HG03045 (cell line): ENCODE measurements around the gene PRODH2.
"Not testable (repeated sequence)": the region's sequence is repeated elsewhere in the genome, so short reads cannot be mapped to it uniquely, and the experiment has no call there.

Source experiments
- ATAC-seq: cut with Tn5 transposase; IDR thresholded peaks from one replicate; pipeline ENCODE4 v1.9.1; 2021; ENCODE audit warnings: mild to moderate bottlenecking, moderate library complexity; ENCODE audit not compliant: unreplicated experiment

Gene PRODH2

DNA sequence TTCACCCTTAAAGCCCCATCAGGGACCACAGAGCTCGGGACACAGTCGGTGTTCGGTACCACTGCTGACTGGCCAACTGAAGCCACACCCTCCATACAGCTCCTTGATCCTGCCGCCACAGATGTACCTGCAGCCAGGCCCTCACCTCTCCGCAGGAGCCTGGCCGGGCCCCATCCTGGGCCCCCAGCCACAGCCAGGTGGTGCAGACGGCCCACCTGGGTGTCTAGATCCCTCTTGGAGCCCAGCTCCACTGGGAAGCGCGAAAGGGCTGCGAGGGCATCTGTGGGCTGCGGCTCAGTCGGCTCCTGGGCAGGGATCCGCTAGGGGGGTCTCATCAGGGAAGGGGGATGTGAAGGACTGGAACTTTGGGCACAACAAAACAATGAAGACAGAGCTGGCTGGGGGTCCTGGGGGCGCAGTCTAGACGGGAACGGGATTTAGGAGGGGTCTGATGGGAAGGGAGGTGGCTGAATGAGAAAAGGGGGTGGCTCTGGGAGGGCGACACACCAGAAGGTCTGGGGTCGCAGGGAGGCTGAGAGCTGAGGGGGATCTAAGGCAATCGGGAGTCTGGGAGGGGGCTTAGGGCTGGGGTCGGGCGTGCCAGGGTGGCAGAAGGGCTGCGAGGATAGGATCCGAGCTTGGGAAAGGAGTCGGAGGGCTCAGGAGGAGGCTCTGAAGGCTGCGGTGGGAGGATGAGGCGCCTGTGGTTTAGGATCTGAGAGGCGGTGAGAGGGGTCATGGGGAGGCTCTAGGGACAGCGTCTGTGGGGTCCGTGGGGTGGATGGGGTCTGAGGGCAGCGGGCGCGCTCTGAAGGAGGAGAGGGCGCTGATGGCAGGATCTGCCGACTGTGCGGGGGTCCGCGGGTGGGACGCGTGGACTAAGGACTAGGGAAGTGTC lies 15.8 kb downstream of the PRODH2 start:
- ATAC-seq, result no peak

DNA sequence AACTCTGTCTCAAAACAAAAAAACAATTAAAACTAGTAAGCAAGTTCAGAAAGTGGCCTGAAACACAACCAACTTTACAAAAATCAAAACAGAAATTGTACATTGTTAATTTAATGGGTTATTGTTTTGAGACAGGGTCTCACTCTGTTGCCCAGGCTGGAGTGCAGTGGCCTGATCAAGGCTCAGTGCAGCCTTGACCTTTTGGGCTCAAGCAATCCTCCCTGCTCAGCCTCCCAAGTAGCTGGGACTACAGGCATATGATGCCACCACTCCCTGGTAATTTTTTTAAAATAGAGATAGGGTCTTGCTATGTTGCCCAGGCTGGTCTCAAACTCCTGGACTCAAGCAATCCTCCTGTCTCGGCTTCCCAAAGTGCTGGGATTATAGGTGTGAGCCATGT lies 17.1 kb downstream of the PRODH2 start:
- ATAC-seq, result not testable (repeated sequence)

DNA sequence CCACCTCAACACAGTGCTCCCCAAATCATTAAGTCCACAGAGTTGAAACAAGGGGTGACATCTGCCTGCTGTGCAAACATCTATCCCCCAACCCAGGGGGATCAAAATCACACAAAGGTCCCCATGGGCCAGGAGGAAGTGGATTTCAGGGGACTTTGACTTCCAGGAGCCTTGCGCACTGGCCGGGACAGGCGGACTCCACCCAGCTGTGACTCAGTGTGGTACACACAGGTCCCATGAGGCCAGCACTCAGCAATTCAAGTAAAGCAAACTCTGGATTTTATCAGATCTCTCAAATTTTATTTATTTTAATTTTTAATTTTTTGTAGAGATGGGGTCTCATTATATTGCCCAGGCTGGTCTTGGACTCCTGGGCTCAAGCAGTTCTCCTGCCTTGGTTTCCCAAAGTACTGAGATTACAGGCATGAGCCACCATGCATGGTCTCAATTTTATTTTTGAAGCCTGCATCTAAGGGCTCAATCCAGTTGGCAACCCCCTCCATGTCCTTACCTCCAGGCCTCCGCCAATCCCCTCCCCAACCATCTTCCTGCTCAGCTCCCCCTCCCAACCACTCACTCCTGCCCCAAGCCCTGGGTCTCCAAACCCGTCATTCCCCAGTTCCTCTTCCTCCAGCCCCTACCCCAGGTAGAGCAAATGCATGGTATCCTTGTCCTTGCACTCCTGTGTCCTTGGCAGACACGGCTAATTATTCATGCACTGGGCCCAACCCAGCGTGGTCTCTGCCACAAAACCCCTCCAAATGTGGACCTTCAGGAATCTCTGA lies 19.1 kb downstream of the PRODH2 start:
- ATAC-seq, result no peak

DNA sequence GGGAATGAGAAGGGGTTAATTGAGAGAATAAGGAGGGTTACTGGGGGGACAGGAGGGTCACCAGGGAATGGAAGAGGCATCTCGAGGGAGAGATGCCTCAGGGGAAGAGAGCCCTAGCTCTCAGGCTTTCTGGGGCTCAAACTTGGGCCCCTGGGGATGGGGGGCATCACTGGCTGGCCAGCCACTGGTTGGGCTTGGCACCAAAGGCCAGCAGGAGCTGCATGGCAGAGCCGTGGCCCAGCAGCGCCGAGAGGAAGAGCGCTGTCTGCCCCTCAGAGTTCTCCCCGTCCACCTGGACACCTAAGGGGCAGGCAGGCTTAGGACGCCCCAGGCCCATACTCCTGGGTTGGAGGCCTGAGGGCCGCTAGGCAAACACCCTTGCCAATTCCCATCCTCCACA lies 19.8 kb downstream of the PRODH2 start:
- no peak for ATAC-seq

DNA sequence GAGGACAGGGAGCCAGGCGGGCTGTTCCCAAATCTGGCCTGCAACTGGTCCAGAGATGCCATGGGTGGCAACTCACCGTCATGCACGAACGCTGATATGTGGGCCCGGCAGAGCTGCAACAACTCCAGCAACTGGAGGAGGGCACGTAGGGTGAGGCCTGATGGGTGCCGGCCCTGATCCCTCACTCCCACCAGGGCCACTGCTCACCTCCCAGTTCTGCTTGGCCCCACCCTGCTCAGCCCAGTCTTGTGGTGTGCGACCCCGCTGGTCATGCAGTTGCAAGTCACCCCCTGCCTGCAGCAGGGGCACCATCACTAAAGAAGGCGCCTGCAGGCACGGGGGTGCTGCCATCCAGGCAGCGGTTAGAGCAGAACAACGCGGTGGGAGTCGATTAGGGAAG lies 20.3 kb downstream of the PRODH2 start:
- no peak for ATAC-seq

DNA sequence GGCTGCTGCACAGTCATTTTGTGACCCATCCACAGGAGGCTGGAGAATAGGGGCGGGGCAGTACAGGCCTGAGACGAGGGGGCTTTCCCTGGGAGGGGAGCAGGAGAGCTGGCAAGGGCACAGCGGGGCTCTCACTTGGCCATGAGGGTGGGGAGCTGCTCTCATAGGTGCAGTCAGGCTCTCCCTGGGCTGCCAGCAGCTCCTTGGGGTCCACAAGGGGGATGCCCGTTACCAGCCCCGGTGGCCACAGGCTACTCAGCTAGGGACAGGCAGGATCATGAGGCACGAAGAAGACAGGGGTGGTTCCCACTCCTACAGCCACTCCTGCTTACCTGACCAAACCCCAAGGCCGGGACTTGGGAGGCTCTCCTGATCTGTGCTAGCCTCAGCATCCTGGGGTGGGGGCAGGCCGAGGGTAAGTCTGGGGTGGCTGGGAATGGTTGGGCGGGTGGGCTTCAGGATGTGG lies 20.8 kb downstream of the PRODH2 start:
- ATAC-seq, result no peak

DNA sequence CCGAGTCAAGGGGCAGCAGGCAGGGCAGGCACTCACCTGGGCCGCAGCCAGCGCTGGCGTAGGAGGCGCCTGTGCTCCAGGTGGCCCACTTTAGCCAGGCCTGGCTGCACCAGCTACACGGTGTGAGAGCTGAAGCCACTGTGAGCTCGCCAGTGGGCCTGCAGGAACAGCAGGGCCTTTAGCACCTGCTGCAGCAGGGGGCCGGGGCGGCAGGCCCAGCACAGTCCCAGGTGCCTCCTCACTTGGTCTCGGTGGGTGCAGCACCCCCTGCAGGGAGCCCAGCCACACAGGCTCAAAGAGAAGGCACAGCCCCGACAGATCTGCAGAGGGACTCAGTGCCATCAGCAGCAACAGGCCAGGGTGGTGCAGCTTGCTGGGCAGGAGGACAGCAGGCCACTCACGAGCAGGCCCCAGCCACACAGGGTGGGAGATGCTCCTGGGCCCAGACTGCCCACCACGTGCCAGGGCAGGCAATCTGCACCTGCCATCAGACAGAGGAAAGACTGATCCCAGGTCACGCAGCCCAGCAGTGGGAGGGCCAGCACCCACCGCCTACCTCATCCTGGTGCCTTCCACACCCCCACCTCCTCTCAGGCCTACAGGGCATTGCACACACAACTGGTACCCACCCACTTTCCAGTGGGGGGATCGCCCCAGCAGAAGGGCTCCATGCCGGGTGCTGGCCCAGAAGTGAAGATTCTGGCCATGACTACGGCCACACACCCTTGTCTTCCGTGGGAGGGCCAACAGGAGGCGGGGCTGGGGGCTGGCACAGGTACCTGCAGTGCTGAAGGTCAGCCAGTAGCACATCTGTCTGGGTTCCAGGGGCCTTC lies 21.4 kb downstream of the PRODH2 start:
- no peak for ATAC-seq

DNA sequence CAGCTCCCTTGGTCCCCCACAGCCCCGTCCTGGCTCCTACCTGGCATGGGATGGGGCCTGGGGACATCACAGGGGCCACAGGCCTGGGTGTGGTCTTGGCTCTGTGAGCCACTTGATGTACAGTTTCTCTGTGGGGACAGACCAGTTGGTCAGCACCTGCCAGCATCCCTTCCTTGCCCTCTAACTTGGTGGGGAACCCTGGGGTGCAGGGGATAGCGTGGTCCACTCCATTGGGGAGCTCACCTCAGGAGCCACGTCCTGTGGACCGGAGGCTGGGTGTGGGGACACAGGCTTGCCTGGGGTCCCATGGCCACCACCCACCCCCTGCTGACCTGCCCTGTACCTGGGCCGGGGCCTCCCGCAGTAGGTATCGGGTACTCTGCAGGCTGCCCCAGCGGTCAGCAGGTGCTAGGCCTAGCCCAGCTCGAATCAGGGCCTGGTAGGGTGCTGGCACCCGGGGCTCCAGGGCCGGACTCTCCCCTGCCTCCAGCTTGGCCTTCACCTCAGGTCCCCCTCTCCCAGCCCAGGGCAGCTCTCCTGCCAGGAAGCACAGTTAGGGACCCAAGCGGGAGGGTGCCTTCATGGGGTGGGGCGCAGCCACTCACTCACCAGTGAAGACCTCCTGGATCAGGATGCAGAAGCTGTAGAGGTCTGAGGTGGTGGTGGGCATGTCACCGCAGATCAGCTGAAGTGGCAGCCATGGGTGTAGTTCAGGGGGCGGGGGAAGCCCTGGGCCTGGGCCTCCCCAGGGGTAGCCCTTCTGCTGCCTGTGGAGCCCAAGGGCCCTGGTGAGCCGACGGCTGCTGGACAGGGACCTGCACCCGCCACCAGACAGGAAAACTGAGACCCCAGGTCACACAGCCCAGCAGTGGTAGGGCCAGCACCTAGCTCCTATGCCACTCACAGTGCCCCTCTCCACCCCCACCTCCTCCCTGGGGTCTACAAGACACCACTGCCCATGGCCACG lies 22.4 kb downstream of the PRODH2 start:
- ATAC-seq, result no peak

DNA sequence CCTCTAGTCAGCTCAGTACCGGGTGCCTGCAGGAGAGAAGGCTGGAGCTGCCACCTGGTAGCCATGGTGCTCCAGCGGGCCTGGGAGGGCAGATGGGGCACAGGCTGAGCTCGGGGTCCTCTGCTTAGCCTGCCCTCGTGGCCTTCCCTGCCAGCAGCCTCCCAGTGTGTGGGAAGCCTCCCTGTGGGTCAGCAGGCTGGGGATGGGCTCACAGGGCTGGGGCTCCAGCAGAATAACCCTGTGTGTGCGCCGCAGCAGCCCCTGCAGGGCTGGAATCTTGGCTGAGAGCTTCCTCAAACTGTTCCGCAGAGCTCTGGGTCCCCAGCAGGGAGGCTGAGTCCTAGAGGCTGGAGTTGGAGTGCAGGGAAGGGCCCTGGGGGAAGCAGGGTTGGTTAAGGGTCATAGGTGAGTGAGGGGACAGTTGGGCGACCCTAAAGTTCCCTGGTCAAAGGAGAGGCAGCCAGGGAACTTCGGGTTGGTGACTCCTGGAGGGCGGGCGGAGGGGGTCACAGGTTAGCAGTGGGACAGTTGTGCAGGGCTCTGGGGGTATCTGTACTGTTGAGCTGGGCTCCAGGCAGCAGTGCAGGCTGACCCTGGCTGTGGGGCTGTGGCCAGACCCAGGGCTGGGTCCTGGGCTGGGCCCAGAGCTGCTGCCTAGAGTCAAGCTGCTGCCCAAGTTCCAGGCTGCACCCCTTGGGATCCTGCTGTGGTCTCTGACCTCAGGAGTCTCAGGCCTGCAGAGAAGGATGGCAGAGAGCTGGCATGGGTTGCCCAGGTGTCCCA lies 23.3 kb downstream of the PRODH2 start:
- ATAC-seq, result no peak

DNA sequence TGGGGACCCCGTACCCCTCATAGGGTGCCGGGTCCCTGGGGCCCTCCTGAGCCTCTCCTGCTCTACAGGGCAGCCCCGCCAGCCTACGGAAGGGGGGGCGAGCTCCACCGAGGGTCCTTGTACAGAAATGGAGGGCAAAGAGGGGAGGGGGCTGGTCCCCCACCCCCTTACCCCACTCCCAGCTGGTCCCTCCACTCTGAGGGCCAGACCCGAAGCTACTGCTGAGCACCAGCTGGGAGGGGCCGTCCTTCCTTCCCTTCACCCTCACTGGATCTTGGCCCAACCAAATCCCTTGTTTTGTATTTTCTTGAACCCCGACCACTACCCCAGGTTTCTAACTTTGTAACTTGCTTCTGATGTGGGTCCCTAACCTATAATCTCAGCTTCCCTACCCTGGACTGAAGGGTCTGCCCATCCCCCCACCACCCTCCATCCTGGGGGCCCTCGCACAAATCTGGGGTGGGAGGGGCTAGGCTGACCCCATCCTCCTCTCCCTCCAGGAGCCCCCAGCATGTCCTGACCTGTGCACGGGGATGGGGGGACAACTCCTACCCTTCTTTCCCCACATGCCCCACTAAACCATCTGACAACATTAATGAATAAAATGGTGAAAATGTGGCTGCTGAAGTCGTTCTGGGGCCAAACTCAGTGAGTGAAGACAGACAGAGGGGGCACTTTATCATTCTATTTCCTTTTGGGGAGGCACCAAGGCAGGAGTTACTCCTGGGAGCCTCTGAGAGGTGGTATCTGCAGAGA lies 24.3 kb downstream of the PRODH2 start:
- no peak for ATAC-seq

DNA sequence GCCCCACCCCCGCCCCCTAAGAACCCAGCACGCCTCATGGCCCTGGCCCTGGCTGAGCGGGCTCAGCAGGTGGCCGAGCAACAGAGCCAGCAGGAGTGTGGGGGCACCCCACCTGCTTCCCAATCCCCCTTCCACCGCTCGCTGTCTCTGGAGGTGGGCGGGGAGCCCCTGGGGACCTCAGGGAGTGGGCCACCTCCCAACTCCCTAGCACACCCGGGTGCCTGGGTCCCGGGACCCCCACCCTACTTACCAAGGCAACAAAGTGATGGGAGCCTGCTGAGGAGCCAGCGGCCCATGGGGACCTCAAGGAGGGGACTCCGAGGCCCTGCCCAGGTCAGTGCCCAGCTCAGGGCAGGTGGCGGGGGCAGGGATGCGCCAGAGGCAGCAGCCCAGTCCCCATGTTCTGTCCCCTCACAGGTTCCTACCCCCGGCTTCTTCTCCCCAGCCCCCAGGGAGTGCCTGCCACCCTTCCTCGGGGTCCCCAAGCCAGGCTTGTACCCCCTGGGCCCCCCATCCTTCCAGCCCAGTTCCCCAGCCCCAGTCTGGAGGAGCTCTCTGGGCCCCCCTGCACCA lies 25.3 kb downstream of the PRODH2 start:
- no peak for ATAC-seq

DNA sequence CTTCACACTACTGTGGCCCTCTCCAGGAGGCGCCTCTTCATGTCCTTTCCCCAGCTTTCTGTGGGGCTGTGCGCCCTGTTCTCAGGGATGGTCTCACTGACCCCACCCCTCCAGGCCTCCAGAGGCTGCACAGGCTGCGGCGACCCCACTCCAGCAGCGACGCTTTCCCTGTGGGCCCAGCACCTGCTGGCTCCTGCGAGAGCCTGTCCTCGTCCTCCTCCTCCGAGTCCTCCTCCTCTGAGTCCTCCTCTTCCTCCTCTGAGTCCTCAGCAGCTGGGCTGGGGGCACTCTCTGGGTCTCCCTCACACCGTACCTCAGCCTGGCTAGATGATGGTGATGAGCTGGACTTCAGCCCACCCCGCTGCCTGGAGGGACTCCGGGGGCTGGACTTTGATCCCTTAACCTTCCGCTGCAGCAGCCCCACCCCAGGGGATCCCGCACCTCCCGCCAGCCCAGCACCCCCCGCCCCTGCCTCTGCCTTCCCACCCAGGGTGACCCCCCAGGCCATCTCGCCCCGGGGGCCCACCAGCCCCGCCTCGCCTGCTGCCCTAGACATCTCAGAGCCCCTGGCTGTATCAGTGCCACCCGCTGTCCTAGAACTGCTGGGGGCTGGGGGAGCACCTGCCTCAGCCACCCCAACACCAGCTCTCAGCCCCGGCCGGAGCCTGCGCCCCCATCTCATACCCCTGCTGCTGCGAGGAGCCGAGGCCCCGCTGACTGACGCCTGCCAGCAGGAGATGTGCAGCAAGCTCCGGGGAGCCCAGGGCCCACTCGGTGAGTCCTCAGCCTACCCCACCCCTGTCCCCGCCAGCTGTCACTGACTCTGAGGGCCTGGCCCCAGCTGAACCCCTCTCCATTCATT lies 26.1 kb downstream of the PRODH2 start:
- ATAC-seq, result no peak

DNA sequence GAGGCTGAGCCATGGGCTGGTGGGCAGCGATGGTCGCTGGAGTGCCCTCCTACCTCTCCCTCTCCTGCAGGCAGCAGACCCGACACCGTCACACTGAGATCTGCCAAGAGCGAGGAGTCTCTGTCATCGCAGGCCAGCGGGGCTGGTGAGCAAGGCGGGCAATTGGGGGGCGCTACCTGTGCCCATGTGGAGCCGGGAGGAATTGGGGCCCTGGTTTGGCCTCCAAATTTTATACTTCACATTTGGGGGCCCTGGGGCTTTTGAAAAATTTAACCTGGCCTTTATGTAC lies 27.4 kb downstream of the PRODH2 start:
- no peak for ATAC-seq

DNA sequence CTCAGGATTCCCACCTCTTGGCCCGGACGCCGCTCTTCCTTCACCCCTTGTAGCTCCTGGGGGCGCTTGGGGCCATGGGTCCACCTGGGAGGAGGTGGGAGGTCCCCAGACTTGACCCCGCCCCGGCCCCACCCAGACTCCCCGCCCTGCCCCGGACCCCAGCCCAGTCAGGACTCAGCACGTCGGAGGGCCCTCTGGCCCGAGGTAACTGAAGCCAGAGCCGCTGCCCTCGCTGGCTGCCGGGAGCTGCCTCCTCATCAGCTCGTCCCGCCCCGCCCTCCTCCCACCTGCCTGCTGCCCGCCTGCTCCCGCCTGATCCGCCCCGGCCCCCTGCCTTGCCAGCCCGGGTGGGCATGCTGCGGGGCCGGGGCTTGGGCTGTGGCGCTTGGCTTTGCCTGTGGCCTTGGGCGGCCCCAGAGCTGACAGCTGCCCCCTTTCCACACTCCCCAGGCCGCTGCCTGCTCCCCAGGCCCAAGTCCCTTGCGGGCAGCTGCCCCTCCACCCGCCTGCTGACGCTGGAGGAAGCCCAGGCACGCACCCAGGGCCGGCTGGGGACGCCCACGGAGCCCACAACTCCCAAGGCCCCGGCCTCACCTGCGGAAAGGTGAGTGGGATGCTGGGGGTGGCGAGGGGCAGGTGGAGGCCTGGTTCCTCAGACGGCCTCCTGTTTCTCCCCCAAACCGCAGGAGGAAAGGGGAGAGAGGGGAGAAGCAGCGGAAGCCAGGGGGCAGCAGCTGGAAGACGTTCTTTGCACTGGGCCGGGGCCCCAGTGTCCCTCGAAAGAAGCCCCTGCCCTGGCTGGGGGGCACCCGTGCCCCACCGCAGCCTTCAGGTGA lies 27.9 kb downstream of the PRODH2 start:
- ATAC-seq, result no peak

DNA sequence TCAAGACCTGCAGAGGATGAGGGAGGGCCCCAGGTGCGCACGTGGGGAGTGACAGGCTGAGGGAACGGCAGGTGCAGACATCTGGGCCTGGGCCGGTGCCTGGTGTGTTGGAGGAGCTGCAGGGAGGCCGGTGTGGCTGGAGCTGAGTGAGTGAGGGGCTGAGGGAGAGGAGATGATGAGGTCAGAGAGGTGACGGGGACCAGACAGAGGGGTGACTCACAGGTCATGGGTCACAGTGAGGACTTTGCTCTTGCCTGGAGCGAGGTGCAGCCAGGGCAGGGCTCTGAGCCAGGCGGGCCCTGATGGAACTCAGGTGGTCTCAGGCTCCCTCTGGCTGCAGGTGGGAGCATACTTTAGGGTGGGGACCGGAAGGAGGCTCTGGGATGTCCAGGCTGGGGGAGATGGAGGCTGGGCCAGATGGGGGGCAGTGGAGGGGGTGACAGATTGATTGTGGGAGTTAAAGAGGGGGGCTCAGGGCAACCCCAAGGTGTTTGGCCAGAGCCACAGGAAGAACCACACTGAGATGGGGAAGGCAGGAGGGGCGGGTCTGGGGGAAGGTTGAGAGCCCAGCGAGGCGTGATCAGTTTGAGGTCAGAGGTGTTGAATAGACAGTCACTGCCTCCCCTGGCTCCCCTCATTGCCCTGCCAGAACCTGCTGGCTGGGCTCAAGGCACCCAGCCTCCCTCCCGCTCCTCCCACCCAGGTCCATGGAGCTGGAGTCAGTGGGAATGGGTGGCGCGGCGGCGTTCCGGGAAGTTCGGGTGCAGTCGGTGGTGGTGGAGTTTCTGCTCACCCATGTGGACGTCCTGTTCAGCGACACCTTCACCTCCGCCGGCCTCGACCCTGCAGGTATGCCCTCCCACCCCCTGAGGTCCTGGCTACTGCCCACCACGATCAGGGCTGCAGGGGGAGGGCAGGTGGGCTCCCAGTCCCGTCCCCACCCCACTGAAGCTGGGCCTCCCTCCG lies 28.9 kb downstream of the PRODH2 start:
- ATAC-seq, result no peak
